ENCODE data around the gene FAM3D.

DNA sequence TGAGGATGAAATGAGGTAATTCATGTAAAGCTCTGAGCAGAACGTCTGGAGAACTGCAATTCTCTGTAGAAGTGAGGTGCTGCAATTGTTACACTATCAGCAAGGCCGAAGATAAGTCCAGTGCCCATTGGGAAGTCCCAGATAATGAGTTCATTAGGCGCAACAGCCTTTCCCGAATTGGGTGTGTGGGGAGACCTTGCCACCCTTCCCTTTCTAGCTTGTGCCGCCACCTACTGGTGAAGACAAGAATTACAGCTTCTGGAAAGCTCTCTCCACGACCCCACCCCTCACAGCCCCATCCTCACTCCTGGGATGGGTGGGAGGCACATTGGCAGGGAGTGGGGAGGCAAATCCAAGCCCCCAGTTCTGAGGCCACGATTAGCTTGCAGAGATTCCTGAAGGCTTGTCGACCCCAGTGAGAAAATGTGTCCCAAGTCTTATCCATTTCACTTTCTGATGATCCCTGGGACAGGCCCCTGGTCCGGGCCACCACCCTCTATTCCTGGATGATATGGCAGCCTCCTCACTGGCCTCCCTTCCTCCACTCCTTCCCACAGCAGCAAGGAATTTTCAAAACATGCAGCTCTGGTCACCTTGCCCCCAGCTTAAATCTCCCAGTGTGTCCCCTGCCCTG, 36.4 kb downstream of the FAM3D start:
- TF ChIP-seq, protein P1, sequence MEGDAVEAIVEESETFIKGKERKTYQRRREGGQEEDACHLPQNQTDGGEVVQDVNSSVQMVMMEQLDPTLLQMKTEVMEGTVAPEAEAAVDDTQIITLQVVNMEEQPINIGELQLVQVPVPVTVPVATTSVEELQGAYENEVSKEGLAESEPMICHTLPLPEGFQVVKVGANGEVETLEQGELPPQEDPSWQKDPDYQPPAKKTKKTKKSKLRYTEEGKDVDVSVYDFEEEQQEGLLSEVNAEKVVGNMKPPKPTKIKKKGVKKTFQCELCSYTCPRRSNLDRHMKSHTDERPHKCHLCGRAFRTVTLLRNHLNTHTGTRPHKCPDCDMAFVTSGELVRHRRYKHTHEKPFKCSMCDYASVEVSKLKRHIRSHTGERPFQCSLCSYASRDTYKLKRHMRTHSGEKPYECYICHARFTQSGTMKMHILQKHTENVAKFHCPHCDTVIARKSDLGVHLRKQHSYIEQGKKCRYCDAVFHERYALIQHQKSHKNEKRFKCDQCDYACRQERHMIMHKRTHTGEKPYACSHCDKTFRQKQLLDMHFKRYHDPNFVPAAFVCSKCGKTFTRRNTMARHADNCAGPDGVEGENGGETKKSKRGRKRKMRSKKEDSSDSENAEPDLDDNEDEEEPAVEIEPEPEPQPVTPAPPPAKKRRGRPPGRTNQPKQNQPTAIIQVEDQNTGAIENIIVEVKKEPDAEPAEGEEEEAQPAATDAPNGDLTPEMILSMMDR (conservative IDR thresholded peaks at IDR 0.05; ENCODE audit: low read length) = peak; percentile 95
- TF ChIP-seq EZH2phosphoT487 (IDR thresholded peaks at IDR 0.05; ENCODE audit: borderline replicate concordance) = no peak

Measured in Loucy (cell line).